Hematopoietic multipotent progenitor cell treated with erythropoietin and hydrocortisone succinate and interleukin-3 and kit ligand, for 15 days (in vitro differentiated cells): Measurements from ENCODE around the gene AIRE.
A peak's percentile ranks its signal among the peaks of the same experiment; 100 is the strongest.
"Not testable (repeated sequence)": the region's sequence is repeated elsewhere in the genome, so short reads cannot be mapped to it uniquely, and the experiment has no call there.

Source experiments
- DNase-seq: peaks from one replicate; pipeline ENCODE4 v3.0.0-alpha.2; 2015; ENCODE audit warnings: low spot score

Gene AIRE

GRCh38 chr21:44291936-44292811 is 6.5 kb downstream of the AIRE start:
- DNase-seq: no peak

DNA sequence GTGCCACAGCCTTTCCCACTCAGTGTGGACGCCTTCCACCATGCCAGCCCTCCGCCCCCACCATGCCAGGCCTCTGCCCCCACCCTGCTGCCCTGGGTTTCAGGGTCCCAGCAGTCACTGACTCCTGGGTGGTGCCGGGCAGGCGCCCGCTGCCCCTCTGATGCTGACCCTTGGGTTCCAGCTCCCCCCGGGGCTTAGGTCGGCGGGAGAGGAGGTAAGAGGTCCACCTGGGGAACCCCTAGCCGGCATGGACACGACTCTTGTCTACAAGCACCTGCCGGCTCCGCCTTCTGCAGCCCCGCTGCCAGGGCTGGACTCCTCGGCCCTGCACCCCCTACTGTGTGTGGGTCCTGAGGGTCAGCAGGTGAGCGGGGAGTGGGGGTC is 7.1 kb downstream of the AIRE start:
- DNase-seq: no peak

- no peak for DNase-seq
Measured at GRCh38 chr21:44293551-44294231, 8.0 kb downstream of the AIRE start.

GRCh38 chr21:44294391-44295162 is 8.9 kb downstream of the AIRE start:
- DNase-seq: no peak

DNA sequence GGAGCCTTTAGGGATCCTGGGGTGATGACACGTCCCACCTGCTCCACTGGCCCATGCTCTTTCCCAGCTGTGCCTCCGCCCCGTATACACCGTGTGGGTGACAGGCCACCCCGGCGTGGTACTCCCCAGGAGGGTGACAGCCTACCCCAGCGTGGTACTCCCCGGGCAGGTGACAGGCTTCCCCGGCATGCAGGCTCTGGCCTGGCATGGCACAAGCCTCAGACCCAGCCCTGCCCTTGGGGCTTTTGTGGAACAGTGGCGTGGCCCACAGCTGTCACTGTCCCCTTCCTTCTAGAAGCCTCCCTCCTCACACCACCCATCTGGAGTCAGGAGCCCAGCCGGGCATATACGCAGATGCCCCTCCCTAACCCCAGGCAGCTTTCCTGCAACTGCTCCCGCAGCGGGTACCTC is 9.5 kb downstream of the AIRE start:
- no peak for DNase-seq

DNA sequence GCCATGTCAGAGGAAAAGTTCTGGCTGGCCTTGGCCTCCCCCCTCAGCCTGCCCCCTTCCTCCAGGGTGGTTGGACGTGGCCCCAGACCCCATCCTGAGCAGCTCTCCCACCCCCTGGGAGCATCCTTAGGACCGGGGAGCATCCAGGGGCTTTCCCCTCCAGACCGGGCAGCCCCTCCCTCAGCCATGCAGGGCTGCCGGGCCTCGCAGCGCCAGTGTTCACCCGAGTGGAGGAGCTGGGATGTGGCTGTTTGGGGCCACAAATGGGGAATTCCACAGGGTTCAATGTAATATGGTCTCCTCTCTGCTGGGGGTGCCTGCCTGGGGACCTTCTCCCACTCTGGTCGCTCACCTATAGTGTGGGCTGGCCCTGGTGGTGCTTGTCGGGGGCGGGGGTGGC is 10.0 kb downstream of the AIRE start:
- no peak for DNase-seq

- no peak for DNase-seq
Measured at GRCh38 chr21:44296103-44296519, 10.4 kb downstream of the AIRE start.

GRCh38 chr21:44296916-44297315 is 11.2 kb downstream of the AIRE start:
- no peak for DNase-seq

GRCh38 chr21:44297525-44298290 is 12.0 kb downstream of the AIRE start:
- DNase-seq: peak; percentile 48

DNA sequence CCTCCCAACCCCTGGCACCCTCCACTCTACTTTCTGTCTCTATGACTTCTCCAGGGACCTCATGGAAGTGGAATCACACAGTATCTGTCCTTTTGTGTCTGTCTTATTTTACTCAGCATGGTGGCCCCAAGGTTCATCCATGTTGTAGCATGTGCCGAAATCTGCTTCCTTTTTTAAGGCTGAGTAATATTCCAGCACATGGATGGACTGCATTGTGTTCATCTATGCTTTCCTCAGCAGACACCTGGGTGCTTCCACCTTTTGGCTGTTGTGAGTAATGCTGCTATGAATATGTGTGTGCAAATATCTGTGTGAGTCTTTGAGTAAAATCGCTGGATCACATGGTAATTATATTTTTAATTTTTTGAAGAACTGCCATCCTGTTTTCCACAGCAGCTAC is 12.6 kb downstream of the AIRE start:
- no peak for DNase-seq

DNA sequence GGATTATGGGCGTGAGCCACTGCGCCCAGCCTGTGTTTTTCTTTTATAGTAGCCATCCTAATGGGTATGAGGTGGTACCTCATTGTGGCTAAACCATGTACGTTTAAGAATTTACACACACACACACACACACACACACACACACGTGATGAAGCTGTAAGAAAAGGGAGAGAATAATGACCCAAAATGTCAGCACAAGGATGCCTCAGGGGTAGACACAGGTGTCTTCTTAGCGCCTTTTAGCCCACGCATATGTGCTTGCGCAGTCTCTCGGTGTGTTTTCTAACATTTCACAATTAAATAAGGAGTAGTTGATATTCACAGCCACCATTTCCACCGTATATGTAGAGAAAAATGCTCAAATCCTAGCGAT is 13.4 kb downstream of the AIRE start:
- no peak for DNase-seq

GRCh38 chr21:44299458-44300261 is 14.0 kb downstream of the AIRE start, which contains the start of gene PFKL:
TSS of gene PFKL (plus strand) at chr21:44300053. CDS start at chr21:44300106, 53 bp downstream.
- peak; percentile 52 for DNase-seq

- DNase-seq: peak; percentile 40
Measured at GRCh38 chr21:44300262-44300959, 14.7 kb downstream of the AIRE start.

DNA sequence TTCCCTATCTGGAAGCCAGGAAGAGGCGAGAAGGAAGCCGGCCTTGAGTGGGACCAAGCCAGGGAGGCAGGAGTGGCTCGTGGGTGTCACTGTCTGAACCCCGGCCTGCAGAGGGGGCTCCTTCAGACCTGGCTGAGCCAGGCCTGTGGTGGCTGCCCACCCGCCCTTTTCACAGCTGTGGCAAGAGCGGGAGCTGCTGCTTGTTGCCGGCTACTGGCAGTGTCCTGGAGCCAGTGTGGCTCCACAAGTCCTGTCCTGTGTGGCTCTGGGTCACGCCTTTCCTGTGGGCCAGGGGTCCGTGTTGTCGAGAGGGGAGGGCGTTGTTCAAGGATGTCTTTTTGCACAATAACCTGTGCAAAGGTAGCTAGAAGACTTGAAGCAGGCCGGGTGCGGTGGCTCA is 15.5 kb downstream of the AIRE start:
- DNase-seq: no peak

- DNase-seq: no peak
Measured at GRCh38 chr21:44301961-44302406, 16.3 kb downstream of the AIRE start.

DNA sequence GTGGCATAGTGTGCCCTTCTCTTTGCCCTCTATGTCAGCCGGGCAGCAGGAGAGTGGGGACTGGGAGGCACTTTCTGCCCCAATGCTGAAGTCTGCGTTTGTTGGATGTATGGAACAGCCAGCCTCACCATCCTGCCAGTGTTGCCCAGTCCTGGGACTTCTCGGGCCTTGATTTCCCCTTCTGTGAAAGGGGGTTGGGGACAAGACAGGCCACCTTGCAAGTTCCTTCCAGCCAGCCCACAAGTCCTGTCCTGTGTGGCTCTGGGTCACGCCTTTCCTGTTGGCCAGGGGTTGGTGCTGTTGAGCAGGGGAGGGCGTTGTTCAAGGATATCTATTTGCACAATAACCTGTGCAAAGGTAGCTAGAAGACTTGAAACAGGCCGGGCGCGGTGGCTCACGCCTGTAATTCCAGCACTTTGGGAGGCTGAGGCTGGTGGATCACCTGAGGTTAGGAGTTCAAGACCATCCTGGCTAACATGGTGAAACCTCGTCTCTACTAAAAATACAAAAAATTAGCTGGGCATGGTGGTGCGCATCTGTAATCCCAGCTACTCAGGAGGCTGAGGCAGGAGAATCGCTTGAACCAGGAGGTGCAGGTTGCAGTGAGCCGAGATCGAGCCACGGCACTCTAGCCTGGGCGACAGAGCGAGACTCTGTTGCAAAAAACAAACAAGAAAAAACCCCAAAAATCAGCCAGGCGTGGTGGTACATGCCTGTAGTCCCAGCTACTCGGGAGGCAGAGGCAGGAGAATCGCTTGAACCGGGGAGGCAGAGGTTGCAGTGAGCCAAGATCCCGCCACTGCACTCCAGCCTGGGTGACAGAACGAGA is 17.1 kb downstream of the AIRE start:
- DNase-seq: not testable (repeated sequence)

DNA sequence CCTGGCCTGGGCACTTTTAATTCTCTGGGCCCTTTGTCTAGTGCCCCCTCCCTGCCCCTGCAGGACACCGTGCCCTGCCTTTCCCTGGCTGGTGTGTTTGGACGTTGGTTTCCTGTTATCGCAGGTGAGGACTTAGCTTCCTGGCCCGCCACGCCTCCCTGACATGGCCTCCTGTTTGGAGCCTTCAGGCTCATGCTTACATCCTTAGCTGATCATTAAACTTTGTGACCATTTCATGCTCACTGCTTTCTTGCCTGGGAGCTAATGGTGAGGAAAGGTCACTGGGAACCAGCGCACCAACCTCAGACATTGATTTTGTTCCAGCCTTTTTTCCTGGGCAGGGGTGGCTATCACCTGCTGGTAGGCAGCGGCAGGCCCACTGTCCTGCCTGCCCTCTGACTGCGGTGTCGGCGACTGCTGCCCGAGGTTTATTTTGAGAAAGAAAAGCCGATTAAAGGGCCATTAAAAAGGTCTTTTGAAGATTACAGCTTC is 17.9 kb downstream of the AIRE start:
- DNase-seq: no peak

- DNase-seq: no peak
Measured at GRCh38 chr21:44304011-44304616, 18.4 kb downstream of the AIRE start.

DNA sequence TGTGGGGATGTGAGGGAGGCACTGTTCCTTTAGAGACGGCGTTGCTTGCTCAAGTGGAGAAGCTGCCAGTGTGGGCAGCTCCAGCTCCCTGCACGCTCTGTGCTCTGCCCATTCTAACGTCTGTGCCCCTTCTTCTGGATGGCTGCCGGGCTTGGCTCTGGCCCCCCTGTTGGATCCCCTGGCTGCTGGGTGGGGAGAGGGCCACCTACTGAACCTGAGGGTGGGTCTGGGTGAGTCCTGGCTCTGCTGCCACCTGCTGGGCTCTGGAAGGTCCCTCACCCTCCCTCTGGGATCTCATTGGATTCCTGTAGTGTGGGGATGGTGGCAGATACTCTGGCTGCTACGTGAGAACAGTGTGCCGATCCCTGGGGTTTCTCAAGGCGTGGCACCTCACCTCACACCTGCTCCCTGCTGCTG is 19.2 kb downstream of the AIRE start:
- DNase-seq: peak; percentile 25
